GM12891 (cell line): ENCODE measurements around the gene MPO.

Experiments used
- DNase-seq: peaks from one replicate; pipeline ENCODE4 v3.0.0; 2011; ENCODE audit warnings: low spot score; ENCODE audit not compliant: insufficient read length
- FAIRE-seq: peaks from 2 replicates; lab custom pipeline; 2011; peaks lifted over from hg19 to GRCh38; lab: Jason Lieb, UNC
- PAX5 ChIP-seq: IDR thresholded peaks from 2 replicates; pipeline ENCODE4 v1.6.1; 2011; ENCODE audit warnings: low read length, moderate library complexity, mild to moderate bottlenecking; ENCODE audit not compliant: insufficient read depth, severe bottlenecking
- POLR2A ChIP-seq: IDR thresholded peaks from 2 replicates; pipeline ENCODE4 v1.6.1; 2011; ENCODE audit warnings: low read depth, low read length, control low read depth
- POLR2AphosphoS5 ChIP-seq: IDR thresholded peaks from 2 replicates; pipeline ENCODE4 v1.6.1; 2011; ENCODE audit warnings: low read depth, low read length, control low read depth
- POU2F2 ChIP-seq: IDR thresholded peaks from 2 replicates; pipeline ENCODE4 v1.6.1; 2011; ENCODE audit warnings: low read depth, mild to moderate bottlenecking, control low read depth, low read length, moderate library complexity
- SPI1 ChIP-seq: IDR thresholded peaks from 2 replicates; pipeline ENCODE4 v1.6.1; 2011; ENCODE audit warnings: low read depth, low read length, control low read depth
- TAF1 ChIP-seq: IDR thresholded peaks from 2 replicates; pipeline ENCODE4 v1.6.1; 2011; ENCODE audit warnings: low read depth, low read length, control low read depth

MPO gene

GRCh38 chr17:58267347-58268324, 13.1 kb downstream of the MPO start:
- no peak for TF ChIP-seq POU2F2
- TF ChIP-seq TAF1: no peak
- TF ChIP-seq POLR2AphosphoS5: no peak
- TF ChIP-seq POLR2A: no peak
- TF ChIP-seq PAX5: no peak
- TF ChIP-seq SPI1: no peak
- FAIRE-seq (no peak), DNase-seq (no peak)

GRCh38 chr17:58265902-58266875, 14.5 kb downstream of the MPO start:
- FAIRE-seq (no peak), DNase-seq (no peak)
- TF ChIP-seq TAF1 (no peak), PAX5 (no peak), POLR2A (no peak), SPI1 (no peak), POLR2AphosphoS5 (no peak), POU2F2 (no peak)

DNA sequence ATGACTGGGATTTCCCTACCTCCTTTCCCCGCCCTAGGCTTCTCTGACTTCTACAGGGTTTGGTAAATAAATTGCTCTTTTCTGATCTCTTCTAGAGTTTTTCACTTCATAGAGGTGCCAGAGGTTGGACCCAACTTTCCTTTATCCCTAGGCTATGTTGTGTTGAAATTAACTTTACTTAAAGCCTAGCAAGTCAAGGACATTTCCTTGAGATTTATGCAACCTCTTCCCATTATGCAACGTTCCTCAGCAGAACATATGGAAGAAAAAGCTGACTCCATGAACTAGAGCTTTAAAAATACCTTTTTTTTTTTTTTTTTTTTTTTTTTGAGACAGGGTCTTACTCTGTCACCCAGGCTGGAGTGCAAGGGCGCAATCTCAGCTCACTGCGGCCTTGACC, 15.5 kb downstream of the MPO start:
- FAIRE-seq (no peak), DNase-seq (no peak)
- no peak for TF ChIP-seq POLR2AphosphoS5
- TF ChIP-seq POLR2A: no peak
- no peak for TF ChIP-seq SPI1
- no peak for TF ChIP-seq POU2F2
- TF ChIP-seq TAF1: no peak
- no peak for TF ChIP-seq PAX5

- TF ChIP-seq POLR2AphosphoS5 (no peak), TAF1 (no peak), SPI1 (no peak), PAX5 (no peak), POLR2A (no peak), POU2F2 (no peak)
- no peak for DNase-seq
- no peak for FAIRE-seq
These were observed 16.2 kb downstream of the MPO start for GRCh38 chr17:58264407-58265103.

GRCh38 chr17:58263773-58264172, 17.0 kb downstream of the MPO start:
- TF ChIP-seq PAX5: no peak
- no peak for TF ChIP-seq POU2F2
- DNase-seq: no peak
- FAIRE-seq: no peak

DNA sequence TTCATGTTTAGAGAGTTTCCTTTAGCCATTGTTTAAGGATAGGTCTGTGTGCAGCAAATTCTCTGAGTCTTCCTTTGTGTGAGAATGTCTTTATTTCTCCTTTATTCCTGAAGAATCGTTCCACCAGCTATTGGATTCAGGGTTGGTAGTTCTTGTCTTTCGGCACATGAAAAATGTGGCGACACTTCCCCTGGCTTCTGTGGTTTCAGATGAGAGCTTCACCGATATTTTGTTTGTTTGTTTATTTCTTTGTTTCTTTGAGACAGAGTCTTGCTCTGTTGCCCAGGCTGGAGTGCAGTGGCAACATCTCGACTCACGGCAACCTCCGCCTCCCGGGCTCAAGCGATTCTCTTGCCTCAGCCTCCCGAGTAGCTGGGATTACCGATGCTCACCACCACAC, 18.6 kb downstream of the MPO start:
- no peak for FAIRE-seq
- no peak for TF ChIP-seq TAF1
- no peak for TF ChIP-seq SPI1
- TF ChIP-seq PAX5: no peak
- TF ChIP-seq POLR2A: no peak
- TF ChIP-seq POU2F2: no peak
- no peak for TF ChIP-seq POLR2AphosphoS5
- no peak for DNase-seq

DNA sequence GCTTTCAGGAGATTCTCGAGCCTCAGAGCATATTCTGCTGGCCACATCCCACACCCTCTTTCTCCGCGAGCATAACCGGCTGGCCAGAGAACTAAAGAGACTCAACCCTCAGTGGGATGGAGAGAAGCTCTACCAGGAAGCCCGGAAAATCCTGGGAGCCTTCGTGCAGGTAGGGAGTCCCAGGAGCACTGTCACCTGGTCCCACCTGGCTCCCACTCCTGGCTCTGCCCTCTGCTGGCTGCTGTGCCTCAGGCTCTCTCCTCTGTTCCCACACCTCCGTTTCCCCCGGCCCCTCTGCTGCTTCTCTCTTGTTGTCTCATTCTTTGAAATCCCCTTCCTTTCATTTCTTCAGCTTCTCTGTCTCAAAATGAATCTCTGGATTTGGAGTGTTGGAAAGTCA, 25.9 kb downstream of the MPO start:
- DNase-seq (no peak), FAIRE-seq (no peak)
- no peak for TF ChIP-seq POLR2A

DNA sequence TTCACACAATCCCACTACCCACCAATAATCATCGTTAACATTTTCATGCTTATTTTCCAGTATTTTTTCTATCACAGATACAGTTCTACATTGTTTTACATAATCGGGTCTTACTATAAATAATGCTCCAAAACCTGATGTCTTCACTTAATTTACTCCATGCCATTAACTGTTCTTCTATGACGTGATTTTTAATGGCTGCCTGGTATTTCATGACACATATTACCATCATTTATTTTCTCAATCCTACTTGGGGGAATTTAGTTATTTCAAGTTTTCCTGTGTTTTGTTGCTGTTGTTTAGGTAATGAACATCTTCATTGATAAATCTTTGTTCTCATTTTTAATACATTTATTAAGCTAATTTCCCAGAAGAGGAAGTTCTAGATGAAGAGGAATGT, 27.7 kb downstream of the MPO start:
- FAIRE-seq (no peak), DNase-seq (no peak)
- TF ChIP-seq TAF1 (no peak), POLR2AphosphoS5 (no peak), POU2F2 (no peak), SPI1 (no peak), PAX5 (no peak), POLR2A (no peak)

- FAIRE-seq (no peak), DNase-seq (no peak)
- no peak for TF ChIP-seq TAF1
- TF ChIP-seq POLR2AphosphoS5: no peak
- TF ChIP-seq PAX5: no peak
- TF ChIP-seq POLR2A: no peak
- no peak for TF ChIP-seq POU2F2
- TF ChIP-seq SPI1: no peak
These were observed 28.6 kb downstream of the MPO start for GRCh38 chr17:58252141-58252540.
